ENCODE measurements around the gene MMP28.

- TF ChIP-seq CTCF (IDR thresholded peaks at IDR 0.05; ENCODE audit: low read depth, low read length, poor library complexity, severe bottlenecking) = no peak
- no peak for TF ChIP-seq EZH2phosphoT487 (IDR thresholded peaks at IDR 0.05; ENCODE audit: borderline replicate concordance, low read length)
Measured at GRCh38 chr17:35791681-35792350, 3.6 kb downstream of the MMP28 start.
